Skeletal muscle cell (primary cell): ENCODE measurements around the gene MAPK8.
"Not testable (repeated sequence)": the region's sequence is repeated elsewhere in the genome, so short reads cannot be mapped to it uniquely, and the experiment has no call there.

Experiments
- DNase-seq: peaks from one replicate; pipeline ENCODE4 v3.0.0-alpha.2; 2010; ENCODE audit warnings: low read depth
- H3K4me3 ChIP-seq: 2 replicates; pipeline ENCODE4 v1.5.1; 2011; ENCODE audit warnings: low read depth, mild to moderate bottlenecking, control low read depth, low read length, moderate library complexity

Gene MAPK8

DNA sequence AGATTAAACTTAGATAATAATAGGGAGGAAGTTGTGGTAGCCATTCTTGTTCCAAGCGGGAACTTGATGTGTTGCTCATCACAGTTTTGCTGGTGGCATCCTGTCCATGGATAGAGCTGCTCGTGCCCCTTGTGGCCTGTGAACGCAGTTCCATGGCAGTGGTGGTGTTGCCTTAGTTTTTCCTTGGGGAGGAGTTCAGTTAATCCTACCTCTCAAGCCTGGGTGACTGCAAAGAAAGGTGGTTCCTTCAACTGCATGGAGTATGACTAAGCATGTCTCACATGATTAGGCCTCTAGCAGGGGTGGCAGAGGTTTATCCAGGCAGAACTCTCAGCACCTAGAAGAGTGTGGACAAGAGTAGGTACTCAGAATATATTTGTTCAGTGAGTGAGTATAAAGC lies 99.7 kb downstream of the MAPK8 start:
- H3K4me3 ChIP-seq: no peak overlapping the region
- DNase-seq: peak; percentile 17

DNA sequence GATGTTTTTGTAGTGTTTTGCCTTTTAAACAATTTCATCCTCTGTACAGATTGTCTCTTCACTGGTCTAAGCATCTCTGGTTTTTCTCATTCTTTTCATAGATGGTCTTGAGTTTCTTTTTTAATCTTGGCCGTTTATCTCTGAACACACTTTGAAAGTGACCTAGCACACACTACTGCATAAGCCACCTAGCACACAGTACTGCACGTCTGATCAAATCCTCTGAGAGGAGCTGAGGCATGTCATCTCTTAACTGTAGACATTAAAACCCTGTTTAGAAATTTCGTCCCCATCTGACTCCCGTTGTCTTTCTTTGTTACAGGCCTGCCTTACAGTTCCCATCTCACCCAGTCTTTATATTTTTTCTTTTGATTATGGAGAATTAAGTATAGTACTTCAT lies 100.2 kb downstream of the MAPK8 start:
- H3K4me3 ChIP-seq: no peak overlapping the region
- no peak for DNase-seq

DNA sequence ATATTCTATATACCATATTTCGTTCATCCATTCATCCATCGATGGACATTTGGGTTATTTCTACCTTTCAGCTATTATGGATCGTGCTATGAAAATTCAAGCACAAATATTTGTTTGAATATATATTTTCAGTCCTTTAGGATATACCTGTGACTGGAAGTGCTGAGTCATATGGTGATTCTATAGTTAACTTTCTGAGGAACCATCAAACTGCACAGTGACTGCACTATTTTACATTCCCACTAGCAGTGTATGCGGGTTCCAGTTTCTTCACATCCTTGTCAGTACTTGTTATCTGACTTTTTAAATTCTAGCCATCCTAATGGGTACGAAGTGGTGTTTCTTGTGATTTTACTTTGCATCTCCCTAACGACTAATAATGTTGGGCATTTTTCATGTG lies 104.0 kb downstream of the MAPK8 start:
- DNase-seq: no peak
- no peak overlapping the region for H3K4me3 ChIP-seq

DNA sequence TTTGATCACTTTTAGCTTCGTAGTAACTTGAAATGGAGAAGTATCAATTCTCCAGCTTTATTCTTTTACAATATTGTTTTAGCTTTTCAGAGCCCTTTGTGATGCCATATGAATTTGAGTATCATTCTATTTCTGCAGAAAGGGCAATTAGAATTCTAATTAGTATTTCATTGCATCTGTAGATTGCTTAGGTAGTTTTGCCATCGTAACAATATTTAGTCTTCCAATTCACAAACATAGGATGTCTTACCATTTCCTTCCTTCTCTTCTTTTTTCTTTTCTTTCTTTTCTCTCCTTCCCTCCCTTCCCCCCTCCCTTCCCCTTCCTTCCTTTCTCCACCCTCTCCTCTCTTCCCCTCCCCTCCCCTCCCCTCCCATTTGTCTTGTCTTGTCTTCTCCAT lies 105.0 kb downstream of the MAPK8 start:
- no peak for DNase-seq
- H3K4me3 ChIP-seq: no peak overlapping the region

DNA sequence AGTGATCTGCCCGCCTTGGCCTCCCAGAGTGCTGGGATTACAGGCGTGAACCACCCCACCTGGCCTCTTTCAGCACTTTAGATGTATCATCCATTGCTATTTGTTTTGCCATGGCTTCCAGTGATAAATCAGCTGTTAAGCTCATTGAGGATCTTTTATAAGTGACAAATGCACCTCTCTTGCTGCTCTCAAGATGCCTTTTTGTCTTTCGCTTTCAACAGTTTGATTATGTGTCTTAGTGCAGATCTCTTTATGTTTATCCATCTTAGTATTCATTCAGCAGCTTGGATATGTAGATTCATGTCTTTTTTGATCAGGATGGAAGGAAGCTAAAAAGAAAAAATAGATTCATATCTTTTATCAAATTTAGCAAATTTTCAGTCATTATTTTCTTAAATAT lies 105.6 kb downstream of the MAPK8 start:
- no peak overlapping the region for H3K4me3 ChIP-seq
- no peak for DNase-seq

DNA sequence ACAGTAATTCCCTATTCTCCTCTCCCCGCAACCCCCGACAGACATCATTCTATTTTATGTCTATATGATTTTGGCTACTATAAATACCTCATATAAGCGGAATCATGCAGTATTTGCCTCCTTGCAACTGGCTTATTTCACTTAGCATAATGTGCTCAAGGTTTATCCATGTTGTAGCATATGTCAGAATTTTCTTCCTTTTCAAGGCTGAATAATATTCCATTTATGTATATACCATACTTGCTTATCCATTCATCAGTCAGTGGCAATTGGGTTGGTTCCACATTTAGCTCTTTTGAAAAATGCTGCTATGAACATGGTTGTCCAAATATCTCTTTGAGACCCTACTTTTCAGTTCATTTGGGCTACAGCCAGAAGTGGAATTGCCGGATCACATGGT lies 106.5 kb downstream of the MAPK8 start:
- H3K4me3 ChIP-seq: no peak overlapping the region
- DNase-seq: no peak

DNA sequence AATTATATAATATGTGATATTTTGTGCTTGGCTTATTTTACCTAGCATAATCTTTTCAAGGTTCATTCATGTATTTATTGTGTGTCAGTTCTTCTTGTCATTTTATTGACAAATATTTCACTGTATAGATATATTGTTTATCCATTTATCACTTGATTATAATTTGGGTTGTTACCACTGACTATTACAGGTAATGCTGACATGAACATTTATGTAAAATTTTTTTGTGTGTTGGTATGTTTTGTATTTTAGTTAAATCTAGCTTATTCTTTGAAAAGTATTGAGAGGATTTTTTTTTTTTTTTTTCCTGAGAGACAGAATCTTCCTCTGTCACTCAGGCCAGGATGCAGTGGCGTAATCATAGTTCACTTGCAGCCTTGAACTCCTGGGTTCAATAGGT lies 107.7 kb downstream of the MAPK8 start:
- no peak overlapping the region for H3K4me3 ChIP-seq
- DNase-seq: no peak

DNA sequence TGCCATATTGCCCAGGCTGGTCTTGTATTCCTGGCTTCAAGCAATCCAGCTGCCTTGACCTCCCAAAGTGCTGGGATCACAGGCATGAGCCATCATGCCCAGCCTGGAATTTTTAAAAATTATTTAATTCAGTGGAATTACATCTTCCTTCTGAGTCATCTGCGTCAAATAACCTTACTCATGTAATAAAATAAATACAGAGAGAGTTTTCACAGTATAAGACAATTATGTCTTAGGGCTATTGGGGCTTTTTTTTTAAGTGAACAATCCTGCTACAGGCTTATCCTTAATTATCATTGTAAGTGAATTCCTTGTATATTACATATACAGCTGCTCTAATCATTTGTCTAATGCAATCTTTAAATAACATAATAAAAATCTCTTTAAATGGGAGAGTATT lies 108.3 kb downstream of the MAPK8 start:
- DNase-seq: no peak
- H3K4me3 ChIP-seq: no peak overlapping the region

DNA sequence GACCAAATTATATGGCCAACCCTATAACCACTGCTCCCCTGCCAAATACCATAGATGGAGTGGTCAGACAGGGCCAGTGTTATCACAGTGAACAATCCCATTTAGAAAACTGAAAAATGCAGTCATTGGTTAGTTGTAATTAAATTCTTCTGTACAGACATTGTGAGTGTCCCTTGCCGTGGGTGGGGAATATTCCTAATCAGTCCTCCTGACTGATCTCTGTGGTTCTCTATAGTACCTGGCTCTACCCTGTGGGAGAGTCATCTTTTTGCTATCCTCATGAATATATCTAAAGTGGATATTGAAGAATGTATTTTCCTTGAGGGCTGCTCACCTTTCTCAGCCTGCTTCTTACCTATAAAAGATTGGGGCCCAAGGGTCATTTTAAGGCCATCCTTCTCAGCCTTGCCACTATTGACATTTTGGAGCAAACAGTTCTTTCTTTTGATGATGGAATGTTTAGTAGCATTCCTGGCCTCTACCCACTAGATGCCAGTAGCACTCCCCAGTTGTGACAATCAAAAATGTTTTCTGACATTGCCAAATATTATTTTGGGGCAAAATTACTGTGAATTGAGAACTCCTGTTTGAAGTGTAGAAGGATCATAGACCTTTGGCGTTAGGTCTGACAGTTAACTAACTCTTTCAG lies 110.2 kb downstream of the MAPK8 start:
- no peak overlapping the region for H3K4me3 ChIP-seq
- DNase-seq: no peak

DNA sequence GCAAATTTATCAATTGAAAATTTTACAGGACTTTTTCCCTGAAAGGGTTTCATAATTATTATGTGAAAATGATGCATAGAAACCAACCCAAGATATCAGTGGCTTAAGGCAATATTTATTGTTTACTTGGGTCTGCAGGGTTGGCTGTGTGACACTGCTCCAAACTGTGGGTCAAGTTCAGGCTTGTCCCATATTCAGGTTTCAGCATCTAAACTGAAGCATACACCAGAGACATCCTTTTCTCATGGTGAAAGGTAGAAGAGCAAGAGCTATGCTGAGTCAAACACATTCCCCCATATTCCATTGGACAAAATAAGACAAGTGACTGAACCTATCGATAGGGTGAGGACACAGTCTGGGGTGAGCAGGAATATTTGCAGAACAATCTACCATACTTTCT lies 110.9 kb downstream of the MAPK8 start:
- DNase-seq: no peak
- H3K4me3 ChIP-seq: no peak overlapping the region

DNA sequence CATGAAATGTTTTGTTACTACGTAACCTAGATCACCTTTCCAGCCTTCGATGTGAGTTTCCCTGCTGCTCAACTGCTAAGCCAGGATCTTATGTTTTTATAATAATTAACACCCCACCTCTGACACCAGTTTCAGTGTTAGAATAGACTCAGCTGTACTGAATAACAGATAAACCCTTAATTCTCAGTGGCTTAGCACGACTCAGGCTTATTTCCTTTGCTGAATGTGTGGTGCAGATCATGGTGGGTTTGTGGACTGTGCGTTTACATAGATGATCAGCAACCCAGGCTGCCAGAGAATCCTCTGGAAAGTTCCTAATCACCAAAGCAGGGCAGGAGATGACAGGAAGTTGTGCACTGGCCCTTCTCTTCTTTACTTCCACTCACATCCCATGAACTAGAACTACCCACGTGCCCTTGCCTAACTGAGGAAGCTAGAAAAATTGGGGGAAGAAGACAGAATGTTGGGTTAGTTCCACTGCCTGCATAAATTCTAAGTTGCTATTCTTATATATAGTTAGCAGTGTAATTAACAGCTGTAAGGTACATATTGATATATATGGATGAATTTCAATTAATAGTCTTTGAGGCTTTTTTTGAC lies 111.8 kb downstream of the MAPK8 start:
- H3K4me3 ChIP-seq: no peak overlapping the region
- no peak for DNase-seq

DNA sequence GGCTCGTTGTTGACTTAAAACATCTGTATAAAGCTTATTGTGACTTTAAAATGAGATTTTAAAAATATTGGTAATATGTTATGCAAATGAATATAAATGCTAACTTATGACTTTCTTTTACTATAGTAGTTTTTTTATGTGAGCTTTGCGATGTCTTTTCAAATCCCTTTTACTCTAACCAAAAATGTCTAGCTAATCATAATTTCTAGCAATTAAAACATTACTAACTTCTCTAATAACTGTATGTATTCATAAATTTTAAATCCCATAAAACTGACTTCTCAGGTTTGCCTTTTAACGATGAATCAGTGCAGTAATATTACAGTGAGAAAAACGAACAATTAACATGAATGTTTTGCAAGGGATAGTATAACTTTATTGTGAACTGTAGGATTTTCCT lies 113.2 kb downstream of the MAPK8 start:
- no peak overlapping the region for H3K4me3 ChIP-seq
- DNase-seq: no peak

DNA sequence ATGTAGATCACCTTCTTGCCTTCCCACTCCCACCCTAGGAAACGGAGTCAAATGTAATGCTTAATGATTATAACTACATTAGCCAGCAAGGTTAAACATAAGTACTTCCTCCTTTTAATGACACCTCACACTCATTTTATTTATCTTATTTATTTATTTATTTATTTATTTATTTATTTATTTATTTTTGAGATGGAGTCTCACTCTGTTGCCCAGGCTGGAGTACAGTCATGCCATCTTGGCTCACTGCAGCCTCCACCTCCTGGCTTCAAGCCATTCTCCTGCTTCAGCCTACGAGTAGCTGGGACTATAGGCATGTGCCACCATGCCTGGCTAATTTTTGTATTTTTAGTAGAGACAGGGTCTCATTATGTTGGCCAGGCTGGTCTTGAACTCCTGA lies 115.4 kb downstream of the MAPK8 start:
- H3K4me3 ChIP-seq, DNase-seq: not testable (repeated sequence)

DNA sequence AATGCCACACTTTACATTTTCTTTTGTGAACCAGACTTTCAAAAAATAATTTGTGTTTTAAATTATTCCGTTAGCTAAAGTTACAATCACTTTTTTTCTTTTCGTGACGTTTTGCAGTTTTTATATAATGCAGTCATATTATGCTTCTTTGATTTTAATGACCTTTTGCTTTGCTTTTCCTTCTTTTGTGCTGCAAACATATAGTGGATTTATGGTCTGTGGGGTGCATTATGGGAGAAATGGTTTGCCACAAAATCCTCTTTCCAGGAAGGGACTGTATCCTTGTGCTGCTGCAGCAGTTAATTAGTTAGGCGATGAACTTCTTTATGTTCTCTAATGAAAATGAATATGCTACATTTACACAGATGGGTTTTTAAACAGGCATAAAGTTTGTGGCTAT lies 117.4 kb downstream of the MAPK8 start:
- no peak for DNase-seq
- H3K4me3 ChIP-seq: no peak overlapping the region

DNA sequence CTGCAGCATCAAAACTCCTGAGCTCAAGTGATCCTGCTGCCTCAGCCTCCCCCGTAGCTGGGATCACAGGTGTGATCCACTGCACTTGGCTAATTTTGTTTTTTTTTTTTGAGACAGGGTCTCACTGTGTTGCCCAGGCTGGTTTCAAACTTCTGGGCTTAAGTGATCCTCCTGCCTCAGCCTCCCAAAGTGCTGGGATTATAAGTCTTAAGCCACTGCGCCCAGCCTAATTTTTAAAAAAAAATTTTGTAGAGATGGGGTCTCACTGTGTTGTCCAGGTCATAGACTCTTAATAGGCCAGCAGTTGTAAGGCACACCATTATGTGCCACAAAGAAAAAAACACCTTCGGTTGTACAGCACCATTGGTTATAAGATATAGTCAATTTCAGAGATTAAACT lies 122.4 kb downstream of the MAPK8 start:
- no peak overlapping the region for H3K4me3 ChIP-seq
- no peak for DNase-seq

DNA sequence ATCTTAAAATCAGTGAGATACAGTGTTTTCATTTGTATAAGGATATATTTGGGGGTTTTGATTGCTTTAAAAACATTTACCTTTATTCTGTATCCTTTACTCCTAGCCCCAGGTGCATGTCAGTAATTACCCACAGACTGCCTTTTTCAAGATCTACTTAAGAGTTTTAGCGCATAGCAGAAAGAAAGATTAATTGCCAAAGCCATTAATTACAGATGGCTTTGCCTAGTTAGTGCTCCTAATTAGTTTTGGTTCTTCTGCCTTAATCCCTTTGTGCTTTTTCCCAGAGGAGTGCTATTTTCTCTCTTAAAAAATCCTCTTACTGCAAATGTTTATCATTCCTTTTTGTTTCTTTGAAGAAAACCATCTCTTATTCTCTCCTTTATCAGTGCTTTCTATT lies 122.8 kb downstream of the MAPK8 start:
- no peak for DNase-seq
- H3K4me3 ChIP-seq: no peak overlapping the region

DNA sequence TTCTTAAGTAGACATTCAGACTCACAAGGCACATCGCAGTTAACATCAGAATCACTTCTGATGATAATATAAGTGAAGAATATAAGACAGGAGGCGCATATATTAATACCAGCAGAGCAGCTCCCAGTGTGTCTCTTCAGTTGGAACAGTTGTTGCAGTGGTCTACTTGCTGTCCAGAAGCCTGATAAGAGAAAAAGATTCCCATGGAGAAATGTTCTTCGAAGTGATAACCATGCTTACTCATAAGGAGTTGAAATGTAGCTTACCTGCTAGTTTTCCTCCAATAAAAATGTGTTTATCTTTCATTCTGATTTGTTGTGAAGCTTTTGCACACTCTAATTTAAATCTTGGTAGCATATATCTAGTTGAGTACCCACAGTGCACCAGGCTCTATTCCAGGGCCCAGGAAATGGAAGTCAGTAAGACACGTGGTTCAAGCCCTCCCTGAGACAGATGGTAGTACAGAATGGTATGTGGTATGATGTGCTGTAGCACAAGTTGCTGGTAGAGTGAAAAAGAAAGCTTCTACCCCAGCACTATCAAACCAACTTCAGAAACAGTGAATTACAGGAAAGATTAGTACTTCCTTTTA lies 124.0 kb downstream of the MAPK8 start:
- no peak overlapping the region for H3K4me3 ChIP-seq
- no peak for DNase-seq

DNA sequence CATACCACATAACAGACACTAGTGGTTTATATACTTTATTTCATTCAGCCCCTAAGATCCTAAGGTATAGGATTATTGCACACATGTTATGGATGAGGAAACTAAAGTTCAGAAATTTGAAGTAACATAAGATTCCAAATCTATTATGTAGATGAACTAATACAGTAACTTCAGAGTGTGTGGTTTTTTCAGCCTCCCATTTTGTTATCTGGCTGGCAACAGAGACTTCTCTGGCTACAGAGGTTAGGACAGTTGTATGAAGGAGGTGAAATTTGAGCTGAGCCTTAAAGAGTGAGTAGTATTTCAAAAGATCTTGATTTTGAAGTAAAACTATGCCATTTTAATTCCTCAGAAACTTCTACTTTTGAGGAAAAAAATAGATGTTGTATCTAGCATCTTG lies 125.4 kb downstream of the MAPK8 start:
- DNase-seq: no peak
- no peak overlapping the region for H3K4me3 ChIP-seq

DNA sequence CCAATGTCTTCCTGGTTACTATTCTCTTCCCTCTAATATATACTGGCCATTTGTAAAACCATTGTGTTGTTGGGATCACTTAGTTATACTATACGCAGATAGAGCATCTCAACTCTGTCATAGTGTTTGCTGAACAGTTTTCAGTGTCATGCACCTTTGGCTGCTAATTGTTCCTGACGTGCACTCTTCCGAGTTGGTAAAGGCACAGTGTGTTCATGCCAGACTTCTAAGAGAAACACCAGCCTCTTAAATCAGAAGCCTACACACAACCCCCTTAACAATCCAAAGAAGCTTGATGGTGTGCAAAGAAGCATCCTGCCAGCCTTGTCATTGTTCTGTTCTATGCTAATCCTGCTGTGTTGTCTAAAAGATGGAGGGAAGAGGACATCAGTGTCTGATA lies 131.1 kb downstream of the MAPK8 start:
- DNase-seq: no peak

DNA sequence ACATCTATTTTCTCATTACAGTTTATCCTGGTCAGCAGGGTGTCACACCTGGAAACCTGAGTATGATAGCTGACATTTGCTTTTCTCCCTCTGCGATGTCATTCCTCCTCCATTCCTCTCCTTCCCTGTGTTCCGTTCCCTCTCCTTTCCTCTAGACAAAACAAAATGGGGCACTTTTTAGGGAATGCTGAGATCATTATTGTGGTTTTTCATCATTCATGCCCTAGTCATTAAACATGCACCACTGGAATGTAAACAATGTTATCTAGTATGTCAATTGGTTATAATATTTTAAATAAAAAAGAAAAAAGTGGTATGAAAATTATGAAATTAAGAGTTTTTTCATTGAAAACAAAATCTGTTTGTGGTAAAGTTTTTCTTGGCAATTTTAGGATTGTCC lies 132.6 kb downstream of the MAPK8 start:
- DNase-seq: no peak
- no peak overlapping the region for H3K4me3 ChIP-seq

More for the DNA sequence above, 131.1 kb downstream of the MAPK8 start:
- H3K4me3 ChIP-seq: no peak overlapping the region

DNA sequence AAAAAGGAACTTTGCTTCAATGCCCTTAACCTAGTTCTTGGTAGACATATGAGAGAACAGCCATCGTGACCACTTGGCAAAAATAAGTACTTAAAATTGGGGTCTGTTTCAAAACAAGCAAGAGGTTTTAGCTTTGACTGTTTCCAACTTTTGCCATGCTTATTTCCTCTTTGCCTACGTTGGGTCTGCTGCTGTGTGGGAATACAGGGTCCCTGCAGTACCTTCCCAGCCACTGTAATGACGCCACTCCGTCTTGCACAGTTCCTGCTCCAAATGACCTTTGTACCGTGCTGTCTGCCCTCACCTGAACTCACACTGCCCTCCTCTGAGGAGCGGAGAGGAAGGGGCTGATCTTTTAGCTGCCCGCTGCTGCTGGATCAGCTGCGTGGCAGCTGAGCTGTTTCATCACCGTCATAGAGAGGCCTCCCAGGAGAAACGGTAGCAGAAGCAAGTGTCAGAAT lies 133.1 kb downstream of the MAPK8 start:
- DNase-seq: peak; percentile 36
- H3K4me3 ChIP-seq: no peak overlapping the region
